ENCODE data around the gene TMEM123.
A peak's percentile ranks its signal among the peaks of the same experiment; 100 is the strongest.

The TMEM123 gene

GRCh38 chr11:102422817-102423712, 29.5 kb downstream of the TMEM123 start:
- DNase-seq: no peak

GRCh38 chr11:102421261-102421660, 31.3 kb downstream of the TMEM123 start:
- peak; percentile 25 for DNase-seq

- no peak for DNase-seq
Measured at GRCh38 chr11:102420547-102420946, 32.0 kb downstream of the TMEM123 start.

- DNase-seq: no peak
Measured at GRCh38 chr11:102419181-102419580, 33.4 kb downstream of the TMEM123 start.

- no peak for DNase-seq
Measured at GRCh38 chr11:102416976-102417375, 35.6 kb downstream of the TMEM123 start.

- DNase-seq: no peak
Measured at GRCh38 chr11:102415304-102415916, 37.2 kb downstream of the TMEM123 start.

- DNase-seq: peak; percentile 87
Measured at GRCh38 chr11:102414559-102414958, 38.0 kb downstream of the TMEM123 start.

GRCh38 chr11:102413497-102413896, 39.1 kb downstream of the TMEM123 start:
- no peak for DNase-seq

- no peak for DNase-seq
Measured at GRCh38 chr11:102411142-102411541, 41.4 kb downstream of the TMEM123 start.

GRCh38 chr11:102410382-102410784, 42.2 kb downstream of the TMEM123 start:
- no peak for DNase-seq

GRCh38 chr11:102408339-102408738, 44.2 kb downstream of the TMEM123 start:
- no peak for DNase-seq

- DNase-seq: no peak
Measured at GRCh38 chr11:102407901-102408300, 44.7 kb downstream of the TMEM123 start.

- no peak for DNase-seq
Measured at GRCh38 chr11:102406099-102406498, 46.5 kb downstream of the TMEM123 start.

- DNase-seq: no peak
Measured at GRCh38 chr11:102405501-102405900, 47.1 kb downstream of the TMEM123 start.

GRCh38 chr11:102402548-102402947, 50.0 kb downstream of the TMEM123 start:
- no peak for DNase-seq

GRCh38 chr11:102401905-102402304, 50.7 kb downstream of the TMEM123 start:
- no peak for DNase-seq

- no peak for DNase-seq
Measured at GRCh38 chr11:102400603-102401002, 52.0 kb downstream of the TMEM123 start.

- DNase-seq: no peak
Measured at GRCh38 chr11:102399189-102399588, 53.4 kb downstream of the TMEM123 start.

GRCh38 chr11:102398297-102398696, 54.3 kb downstream of the TMEM123 start:
- no peak for DNase-seq

- no peak for DNase-seq
Measured at GRCh38 chr11:102396708-102397563, 55.6 kb downstream of the TMEM123 start.

- DNase-seq: no peak
Measured at GRCh38 chr11:102395720-102396393, 56.7 kb downstream of the TMEM123 start.

GRCh38 chr11:102393272-102393730, 59.3 kb downstream of the TMEM123 start:
- DNase-seq: no peak

Measured in NCI-H2029 (cell line).